Stimulated activated CD4-positive, alpha-beta T cell treated with anti-CD3 and anti-CD28 coated beads, Interleukin-1b, Interleukin-23, amount 100 ng/mL, for 48 hours (primary cell): ENCODE data around the gene MYDGF.
"Not testable (repeated sequence)": the region's sequence is repeated elsewhere in the genome, so short reads cannot be mapped to it uniquely, and the experiment has no call there.

Experiments used
- DNase-seq: peaks from one replicate; pipeline ENCODE4 v3.0.0-alpha.2; 2020

MYDGF gene

DNA sequence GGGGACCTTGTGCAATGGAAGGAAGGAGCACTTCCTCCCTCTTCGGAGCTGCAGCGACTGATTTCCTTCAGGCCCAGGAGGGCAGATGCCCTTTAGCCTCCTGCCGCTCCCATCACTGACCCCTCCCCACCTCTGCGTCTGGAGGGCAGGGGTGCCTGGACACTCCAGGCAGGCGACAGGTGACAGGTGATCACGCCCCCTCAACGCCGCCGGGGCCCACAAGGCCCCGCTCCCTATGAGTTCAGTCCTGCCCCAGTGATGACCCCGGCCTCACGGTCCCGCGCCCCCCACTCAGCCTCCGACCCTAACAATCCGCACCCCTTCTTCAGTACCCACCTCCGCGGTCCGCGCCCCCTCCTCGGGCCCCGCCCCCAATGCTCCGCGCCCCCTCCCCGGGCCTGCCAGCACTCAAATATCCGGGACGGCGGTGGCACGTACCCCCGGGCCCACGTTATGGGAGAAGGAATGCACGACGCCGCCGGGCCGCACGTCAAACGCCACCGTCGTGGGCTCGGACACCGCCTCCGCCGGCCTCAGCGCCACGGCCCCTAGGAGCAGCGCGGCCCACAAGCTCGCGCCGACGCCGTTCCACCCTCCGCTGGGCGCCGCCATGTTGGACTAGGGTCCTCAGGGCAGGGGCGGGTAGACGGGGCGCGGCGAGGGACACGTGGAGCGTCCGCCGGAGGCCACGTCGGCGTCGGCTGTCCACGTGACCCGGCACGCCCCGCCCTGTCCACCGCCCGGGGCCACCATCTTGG is at the start of gene MYDGF:
Gene MYDGF (minus strand): TSS at position 620 of the 758 bp plus-strand sequence. CDS start 8 bp downstream, at position 612.
- peak; percentile 94 for DNase-seq

DNA sequence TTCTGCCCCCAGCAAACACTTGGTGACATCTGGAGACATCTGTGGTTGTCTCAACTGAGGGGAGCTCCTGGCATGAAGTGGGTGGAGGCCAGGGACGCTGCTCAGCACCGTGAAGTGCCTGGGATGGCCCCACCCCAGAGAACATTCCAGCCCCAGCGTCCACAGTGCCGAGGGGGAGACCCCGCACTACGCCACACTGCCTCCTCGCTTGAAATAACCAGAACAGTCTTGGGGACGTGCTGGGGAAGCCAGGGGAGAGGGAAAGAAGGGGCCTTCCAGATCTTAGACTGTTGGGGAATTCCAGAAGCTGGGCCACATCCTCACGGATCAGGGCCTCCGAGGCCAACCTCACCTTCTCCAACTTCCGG is 49.3 kb upstream of the MYDGF start:
- DNase-seq: no peak

DNA sequence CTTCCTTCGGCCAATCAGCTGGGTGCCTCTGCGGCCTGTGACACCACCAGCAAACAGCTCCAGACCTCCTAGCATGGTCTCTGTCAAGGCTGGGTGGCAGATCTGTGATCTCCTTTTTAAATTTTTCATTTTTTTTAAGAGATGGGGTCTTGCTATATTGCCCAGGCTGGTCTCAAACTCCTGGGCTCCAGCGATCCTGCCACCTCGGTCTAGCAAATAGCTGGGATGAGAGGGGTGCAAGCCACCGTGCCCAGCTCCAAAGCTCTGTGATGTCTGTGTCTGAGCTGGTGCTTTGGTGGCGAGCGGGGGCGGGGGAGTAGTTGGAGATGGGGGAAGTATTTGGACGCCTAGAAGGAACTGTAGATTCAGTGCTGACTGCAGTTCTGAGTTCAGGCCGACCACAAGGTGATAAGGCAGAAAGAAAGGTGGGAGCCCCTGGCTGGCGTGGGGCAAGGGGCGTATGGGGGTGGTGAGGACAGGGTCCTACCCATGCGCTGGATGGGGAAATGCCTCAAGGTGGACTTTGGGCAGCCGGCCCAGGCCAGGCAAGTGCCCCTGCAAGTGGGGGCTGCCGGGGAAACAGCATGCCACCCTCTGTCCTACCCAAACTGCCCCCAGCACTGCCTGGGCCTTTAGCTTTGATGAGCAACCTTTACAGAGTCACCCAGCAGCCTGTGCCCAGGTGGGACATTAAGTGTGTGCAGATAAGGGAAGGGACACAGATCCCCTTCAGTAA is 48.0 kb upstream of the MYDGF start:
- no peak for DNase-seq

DNA sequence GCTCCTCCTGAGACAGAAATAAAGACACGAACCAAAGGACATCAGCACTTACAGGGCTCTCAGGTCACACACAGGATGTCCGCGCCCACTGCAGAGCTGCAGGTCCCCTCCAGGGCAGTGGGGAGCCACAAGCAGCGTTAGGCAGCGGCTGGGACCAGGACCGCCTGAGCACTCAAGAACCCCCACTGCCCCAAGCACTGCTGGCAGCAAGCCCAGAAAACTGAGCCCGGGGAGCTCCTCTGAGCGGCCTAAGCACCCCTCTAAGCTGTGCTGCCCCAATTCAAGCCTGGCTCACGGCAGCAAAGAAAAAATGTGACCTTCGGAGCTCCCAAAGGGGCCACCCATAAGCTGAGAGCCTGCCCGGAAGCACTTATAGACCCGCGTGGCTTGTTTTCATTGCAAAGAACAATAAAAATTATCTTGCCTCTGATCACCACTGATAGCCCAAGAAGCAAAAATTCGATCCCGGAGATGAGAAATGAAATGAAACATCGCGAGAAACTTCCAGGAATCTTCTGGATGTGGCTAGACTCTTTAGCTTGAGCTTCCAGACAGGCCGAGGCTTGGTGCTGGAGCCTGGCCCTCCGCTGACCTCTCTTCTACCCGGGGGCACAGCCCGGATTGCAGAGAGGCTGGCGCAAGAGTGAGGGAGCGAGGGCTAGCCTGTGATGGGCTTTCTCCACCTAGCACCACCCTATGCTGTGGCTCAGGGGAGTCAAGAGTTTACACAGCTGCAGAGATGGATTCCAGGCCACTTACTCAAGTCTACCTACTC is 47.2 kb upstream of the MYDGF start:
- DNase-seq: no peak

DNA sequence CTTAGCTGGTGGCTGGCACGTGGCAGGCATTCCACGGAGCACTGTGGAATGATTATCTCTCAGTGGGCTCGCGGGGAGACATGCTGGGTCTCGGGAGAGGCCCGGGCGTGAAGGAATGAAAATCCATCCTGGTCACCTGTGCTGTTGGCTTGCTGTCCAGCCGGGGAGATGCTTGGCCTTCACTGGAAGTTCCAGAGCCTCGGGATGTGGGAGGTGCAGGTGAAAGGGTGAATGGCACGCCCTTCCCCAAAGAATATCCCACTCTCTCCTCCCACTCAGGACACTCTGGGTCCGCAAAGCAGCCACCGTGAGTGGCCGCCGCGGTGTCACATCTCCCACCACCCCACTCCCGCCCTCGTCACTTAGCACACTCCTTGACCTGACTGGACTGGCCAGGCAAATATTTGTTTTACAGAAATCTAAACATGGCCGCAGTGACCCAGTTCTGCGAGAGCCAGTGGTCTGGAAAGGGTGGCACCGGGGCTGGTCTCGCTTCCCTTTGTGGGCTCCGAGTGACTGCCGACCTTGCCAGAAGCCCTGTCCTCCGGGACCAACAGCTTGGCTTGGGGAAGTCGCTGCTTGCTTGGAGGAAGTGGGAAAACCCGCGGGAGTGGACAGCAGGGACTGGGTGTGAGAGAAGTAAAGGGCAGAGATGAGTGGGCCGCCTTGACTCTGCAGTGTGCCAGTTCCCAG is 45.5 kb upstream of the MYDGF start:
- no peak for DNase-seq

DNA sequence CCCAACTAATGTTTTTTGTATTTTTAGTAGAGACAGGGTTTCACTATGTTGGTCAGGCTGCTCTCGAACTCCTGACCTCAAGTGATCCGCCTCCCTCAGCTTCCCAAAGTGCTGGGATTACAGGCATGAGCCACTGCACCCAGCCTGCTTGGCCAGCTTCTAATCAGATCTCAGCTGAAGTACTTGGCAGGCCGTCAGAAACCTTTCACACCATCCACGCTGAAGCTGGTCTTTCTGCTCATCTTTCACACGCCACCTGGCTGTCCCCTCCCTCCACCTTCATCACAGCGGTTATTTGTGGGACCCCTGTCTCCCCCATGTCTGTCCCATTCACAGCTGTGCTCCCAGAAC is 45.0 kb upstream of the MYDGF start:
- DNase-seq: not testable (repeated sequence)

DNA sequence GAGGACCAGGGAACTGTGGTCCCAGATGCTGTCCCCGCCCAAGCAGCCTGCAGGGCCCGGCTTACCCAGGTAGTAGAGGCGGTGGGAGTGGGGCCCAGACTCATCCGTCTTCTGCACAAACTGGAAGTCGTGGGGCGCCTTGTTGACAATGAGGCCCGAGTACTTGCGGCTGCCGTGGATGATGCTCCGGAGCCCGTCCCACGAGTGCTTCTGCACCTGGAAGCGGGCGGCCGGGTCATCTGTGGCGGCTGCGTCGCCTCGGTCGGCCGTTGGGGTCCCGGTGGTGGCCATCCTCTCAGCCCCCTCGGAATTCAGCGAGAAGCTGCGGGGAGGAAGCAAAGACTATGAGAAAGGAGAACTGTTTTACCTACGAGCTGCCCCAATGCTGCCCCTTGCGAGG is 43.9 kb upstream of the MYDGF start:
- DNase-seq: no peak

DNA sequence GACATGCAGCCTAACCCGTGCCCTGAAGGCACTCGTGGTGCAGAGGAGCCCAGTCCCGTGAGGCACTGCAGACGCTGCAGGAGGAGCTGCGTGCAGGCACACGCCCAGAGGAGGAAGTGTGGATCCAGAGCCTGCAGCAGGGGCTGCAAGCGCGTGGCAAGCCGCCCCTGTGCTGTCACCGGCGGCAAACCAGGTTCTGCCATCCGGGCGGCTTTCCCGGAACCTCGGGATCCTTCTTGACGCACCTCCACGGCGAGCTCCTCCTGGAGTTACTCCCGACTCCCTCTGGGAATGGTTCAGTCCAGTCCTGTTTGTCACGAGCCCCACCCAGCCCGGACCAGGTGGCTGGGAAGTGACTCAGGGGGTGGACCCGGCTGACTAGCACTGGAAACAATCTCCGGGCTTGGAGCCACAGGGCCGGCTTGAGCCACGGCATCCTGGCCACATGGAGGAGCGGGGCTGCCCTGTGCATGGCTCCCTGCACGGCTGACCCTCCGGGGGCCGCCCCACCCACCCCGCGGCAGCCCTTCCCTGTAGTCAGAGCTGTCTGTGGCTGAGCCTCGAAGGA is 43.3 kb upstream of the MYDGF start:
- DNase-seq: no peak

DNA sequence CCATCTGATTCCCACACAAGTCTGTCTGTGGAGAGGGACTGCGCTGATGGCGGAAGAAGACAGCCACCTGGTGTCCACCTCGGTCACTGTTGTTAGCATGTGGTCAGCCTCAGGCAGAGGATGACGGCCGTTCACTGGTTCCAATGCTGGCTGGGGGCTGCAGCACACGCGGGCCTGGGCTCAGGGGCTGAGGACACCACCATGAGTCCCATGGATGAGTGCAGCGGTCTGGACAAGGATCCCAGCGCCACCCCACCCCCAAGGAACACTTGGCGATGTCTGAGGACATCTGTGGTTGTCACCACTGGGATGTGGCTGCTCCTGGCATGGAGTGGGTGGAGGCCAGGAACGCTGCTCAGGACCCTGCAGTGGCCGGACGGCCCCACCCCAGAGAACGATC is 42.6 kb upstream of the MYDGF start:
- no peak for DNase-seq

DNA sequence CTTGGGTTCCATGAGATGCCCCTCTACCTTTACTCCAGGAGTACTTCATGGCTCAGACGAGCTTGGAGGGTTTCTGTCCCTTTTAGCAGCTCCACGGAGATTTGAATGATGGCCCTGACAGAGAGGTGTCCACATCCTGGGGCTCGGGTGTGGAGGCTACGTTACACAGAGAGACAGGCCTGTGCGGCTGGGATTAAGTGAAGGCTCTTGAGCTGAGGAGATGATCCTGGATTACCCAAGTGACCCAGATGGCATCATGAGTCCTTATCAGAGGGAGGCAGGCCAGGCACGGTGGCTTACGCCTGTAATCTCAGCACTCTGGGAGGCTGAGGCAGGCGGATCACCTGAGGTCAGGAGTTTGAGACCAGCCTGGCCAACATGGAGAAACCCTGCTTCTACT is 41.1 kb upstream of the MYDGF start:
- no peak for DNase-seq

DNA sequence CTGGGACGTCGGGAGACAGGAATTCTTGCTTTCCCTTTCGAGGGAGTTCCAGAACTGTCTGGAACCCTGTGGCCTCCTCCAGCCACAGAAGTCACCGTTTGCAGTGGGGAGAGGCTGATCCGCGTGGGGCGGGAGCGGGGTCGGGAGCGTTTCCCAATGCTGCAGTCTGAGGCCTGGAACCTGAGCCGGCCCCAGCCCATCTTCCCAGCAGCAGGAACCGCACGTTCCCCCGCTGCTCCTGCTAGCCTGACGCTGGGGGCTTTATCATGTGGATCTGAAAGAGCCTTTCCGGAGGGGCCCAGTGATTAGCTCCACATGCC is 40.1 kb upstream of the MYDGF start:
- DNase-seq: no peak

DNA sequence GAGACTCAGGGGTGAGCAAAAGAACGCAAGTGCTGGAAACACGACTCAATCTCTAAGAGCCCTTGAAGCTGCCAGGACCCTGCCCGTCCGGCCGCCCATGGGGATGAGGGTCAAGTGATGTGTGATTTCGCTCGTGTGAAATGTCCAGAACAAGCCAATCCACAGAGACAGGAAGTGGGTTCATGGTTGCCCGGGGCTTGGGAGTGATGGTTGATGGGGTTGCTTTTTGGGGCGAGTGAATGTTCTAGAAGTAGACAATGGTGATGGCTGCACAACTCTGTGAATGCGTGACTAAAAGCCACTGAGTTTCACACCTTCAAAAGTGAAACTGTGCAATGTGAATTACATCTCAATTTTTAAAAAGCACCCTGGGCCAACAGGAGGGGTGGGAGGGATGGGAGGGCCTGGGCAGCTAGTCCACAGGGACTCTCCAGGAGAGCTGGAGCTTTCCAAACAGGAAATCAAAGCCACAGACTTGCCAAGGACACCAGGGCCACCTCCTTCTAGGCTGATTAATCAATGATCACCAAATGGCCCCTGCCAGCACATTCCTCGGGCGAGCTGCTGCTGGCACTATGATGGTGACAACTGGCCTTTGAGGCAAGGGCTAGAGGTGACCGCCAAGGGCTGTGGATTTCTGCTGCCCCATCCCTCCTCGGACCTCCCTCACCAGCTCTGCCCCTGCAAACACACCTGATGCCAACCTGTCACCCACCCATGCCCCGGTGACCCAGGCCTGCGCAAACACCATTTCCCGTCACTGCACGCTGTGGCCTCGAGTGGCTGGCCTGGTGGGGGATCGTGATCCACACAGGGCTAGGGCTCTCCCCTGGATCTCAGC is 39.5 kb upstream of the MYDGF start:
- DNase-seq: no peak

DNA sequence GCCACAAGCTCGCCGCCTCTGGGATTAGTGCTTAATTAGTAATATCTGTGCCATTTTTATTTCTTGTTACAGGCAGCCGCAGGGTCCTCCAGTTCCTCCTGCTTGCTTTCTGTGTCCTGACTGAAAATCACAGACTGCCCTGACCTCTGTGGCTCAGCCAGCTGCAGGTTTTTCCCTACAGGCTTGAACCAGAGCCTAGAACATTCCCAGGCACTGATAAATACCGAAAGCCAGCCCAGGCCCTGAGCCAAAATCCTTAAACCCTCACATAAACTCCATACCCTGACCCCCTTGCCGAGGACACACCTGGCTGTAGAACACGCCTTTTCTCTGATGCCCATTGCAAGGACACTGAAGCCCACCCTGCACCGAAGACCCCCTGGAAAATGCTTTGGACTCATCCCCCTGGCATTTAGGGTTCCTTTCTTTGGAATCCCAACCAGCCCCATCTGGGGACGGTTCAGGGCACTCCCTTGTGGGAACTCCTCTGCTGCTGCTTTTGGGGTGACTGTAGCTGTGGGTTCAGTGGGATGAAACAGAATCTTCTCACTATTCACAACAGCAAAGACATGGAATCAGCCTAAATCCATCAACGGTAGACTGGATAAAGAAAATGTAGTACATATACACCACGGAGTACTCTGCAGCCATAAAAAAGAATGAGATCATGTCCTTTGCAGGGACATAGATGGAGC is 38.0 kb upstream of the MYDGF start:
- DNase-seq: no peak

DNA sequence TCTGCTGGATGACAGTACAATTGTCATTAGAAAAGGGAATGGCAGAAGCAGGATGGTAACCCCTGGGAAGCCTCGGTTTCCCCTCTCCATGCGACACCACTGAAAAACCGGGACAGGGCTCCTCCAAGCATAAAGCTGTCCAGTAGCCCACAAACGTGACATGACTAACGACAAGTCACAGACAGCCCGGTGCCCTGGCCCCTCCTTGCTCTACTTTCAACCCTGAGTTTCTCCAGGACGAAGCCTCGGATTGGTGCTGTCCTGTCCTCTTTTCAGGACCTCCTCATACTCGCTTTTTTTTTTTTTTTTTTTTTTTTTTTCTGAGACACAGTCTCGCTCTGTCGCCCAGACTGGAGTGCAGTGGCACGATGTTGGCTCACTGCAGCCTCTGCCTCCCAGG is 37.2 kb upstream of the MYDGF start:
- DNase-seq: no peak

DNA sequence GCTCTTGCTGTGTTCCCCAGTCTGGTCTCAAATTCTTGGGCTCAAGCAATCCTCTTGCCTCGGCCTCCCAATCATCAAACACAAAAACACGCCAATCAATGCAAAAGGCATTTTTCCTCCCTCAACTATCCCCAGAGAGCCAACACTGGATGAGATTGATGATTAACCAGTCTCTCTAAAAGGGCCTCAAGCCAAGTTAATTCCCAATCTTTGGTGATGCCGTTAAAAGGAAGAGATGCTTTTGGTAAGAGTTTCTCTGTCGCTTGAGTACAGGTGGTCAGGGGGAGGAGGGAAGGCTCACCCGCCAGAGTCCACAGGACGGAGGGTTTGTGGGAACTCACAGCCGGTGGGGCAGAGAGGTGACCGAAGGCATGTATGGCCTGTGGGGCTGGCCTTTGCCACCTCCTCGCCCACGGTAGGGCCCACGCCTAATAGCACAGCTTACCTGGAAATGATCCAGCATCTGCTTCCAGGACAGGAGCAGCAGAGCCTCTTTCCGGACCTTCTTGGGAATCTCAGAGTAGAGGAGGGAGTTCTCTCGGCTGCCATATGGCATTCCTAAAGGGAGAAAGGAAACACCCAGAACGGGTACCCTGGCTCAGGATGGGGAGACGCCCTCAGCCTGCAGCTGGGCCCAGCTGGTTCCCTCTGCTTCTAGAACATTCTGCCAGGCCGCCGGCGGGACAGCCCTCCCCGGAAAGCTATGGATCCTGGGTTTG is 35.4 kb upstream of the MYDGF start:
- no peak for DNase-seq

DNA sequence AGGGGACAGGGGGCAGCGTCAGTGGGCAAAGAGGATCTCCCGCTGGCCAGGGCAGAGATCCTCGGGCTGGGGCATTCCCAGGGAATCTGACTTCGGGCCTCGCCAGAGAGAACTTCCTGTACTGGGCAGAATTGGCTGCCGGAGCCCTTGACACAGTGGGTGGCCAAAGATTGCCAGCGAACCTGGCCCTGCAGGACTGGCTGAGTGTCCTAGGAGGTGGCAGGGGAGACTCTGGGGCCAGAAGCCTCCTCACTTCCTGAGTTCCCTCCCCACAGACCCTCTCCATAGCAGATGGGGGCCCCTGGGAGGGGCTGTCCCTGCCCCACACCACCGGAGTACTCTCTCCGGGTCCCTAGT is 34.2 kb upstream of the MYDGF start:
- DNase-seq: no peak

DNA sequence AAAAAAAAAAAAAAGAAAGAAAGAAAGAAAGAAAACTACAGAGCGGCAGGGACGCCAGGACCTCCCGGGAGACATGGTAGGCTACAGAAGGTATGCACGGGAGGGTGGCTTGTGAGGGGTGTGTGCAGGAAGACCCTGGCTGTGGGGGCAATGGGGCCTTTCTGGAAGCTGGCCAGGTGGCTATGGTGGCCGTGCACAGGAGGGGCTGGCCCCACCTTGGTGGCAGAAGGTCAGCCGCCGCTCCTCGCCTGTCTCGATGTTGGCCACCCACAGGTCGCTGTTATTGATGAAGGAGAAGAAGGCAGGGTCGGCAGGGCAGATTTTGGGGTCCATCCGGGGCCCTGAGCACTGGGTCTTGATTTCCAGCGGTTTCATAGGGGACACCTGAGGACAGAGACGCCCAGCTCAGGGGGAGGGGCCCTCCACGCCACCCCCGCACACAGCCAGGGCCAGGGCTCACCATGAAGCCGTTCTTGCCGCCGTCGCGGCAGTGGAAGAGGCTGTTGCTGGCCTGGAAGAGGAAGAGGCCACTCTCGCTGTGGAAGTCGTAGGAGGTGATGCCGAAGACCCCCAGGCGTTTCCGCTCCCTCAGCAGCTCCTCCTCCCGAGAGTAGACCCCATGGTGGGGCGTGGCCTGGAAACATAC is 33.7 kb upstream of the MYDGF start:
- no peak for DNase-seq

DNA sequence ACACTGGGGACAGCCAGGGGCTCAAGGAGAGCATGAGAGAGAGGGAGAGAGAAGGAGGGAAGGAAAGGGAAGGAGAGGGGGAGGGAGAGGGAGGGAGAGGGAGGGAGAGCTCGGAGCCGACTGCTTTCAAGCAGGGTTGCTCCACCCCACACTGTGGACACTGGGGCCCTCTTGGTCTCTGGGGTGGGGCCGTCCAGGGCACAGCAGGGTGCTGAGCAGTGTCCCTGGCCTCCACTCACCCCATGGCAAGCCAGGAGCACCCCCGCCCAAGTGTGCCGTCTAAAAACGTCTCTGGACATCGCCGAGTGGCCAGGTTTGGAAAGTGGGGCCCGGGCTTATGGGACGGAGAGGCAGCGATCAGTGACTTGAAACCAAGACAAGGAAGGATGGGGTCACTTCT is 32.6 kb upstream of the MYDGF start:
- DNase-seq: no peak

DNA sequence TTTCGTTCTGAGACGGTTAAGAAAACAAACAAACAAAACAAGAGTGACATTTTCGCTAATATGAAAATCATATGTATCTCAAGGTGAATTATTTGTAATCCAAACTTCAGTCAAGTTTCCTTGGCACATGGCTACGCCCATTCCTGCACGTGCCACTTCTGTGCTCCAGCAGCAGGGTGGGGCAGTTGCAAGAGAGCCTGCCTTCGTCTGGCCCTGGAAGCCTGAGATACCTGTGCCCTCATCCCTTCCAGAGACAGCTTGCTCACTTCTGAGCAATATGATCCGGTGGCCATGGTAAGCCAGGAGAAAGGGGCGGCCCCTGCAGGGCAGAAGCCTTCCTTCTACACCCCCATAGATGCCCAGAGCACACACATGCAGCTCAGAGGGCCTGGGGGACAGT is 31.4 kb upstream of the MYDGF start:
- no peak for DNase-seq

DNA sequence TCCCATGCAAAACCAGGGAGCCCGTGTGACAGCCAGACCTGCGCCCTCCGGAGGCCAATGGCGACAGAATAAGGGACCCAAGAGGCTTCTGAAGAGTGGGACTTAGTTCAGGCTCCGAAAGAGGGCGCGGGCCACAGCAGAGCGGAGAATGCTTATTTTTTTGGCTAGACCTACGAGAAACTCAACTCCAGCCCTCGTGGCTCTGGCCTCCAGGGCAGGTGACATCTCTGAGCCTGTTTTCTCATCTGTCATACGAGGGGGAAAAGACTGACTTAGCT is 30.5 kb upstream of the MYDGF start:
- no peak for DNase-seq
